ENCODE data around the gene VAV2. TPM values are rescaled to one million over a fixed set of nuclear protein-coding genes. Genes with fewer than 3 reads are reported as not detected.

The VAV2 gene
- total RNA-seq, 1 donor from 2014 or later, result 61.9 TPM

- no peak for TF ChIP-seq CTCF (IDR thresholded peaks at IDR 0.05; ENCODE audit: unreplicated experiment)
- Mint-ChIP-seq H3K27me3 (ENCODE audit: low read depth) (no peaks in the 10 kb centered on the region), H3K27ac (no peak overlapping the region), H3K9me3 (no peaks in the 10 kb centered on the region), H3K4me1 (peaks cover 7% of the 10 kb centered on the region), H3K36me3 (peaks cover 7% of the 10 kb centered on the region), H3K4me3 (no peak overlapping the region)
- no peak for DNase-seq (ENCODE audit: low spot score in 2 of 2, unreplicated experiment in 2 of 2)
These were observed 179.9 kb downstream of the VAV2 start for GRCh38 chr9:133812077-133812868.

- Mint-ChIP-seq H3K4me1 (peaks cover 7% of the 10 kb centered on the region), H3K4me3 (no peak overlapping the region), H3K9me3 (no peaks in the 10 kb centered on the region), H3K27me3 (ENCODE audit: low read depth) (no peaks in the 10 kb centered on the region), H3K36me3 (peaks cover 5% of the 10 kb centered on the region), H3K27ac (no peak overlapping the region)
- DNase-seq (ENCODE audit: low spot score in 2 of 2, unreplicated experiment in 2 of 2), result no peak
- TF ChIP-seq CTCF (IDR thresholded peaks at IDR 0.05; ENCODE audit: unreplicated experiment), result no peak
These were observed 180.7 kb downstream of the VAV2 start for GRCh38 chr9:133811471-133811870.

GRCh38 chr9:133810556-133811195 lies 181.4 kb downstream of the VAV2 start:
- DNase-seq (ENCODE audit: low spot score in 2 of 2, unreplicated experiment in 2 of 2), result no peak
- Mint-ChIP-seq H3K27me3 (ENCODE audit: low read depth) (no peaks in the 10 kb centered on the region), H3K27ac (no peak overlapping the region), H3K4me1 (peaks cover 7% of the 10 kb centered on the region), H3K36me3 (peaks cover 1% of the 10 kb centered on the region), H3K4me3 (no peak overlapping the region), H3K9me3 (no peaks in the 10 kb centered on the region)
- no peak for TF ChIP-seq CTCF (IDR thresholded peaks at IDR 0.05; ENCODE audit: unreplicated experiment)

- Mint-ChIP-seq H3K27ac (no peak overlapping the region), H3K9me3 (no peaks in the 10 kb centered on the region), H3K4me3 (no peak overlapping the region), H3K4me1 (peaks cover 2% of the 10 kb centered on the region), H3K36me3 (peaks cover 1% of the 10 kb centered on the region), H3K27me3 (ENCODE audit: low read depth) (no peaks in the 10 kb centered on the region)
- TF ChIP-seq CTCF (IDR thresholded peaks at IDR 0.05; ENCODE audit: unreplicated experiment), result no peak
- no peak for DNase-seq (ENCODE audit: low spot score in 2 of 2, unreplicated experiment in 2 of 2)
These were observed 182.8 kb downstream of the VAV2 start for GRCh38 chr9:133809335-133809734.

GRCh38 chr9:133807818-133808217 lies 184.3 kb downstream of the VAV2 start:
- no peak for DNase-seq (ENCODE audit: low spot score in 2 of 2, unreplicated experiment in 2 of 2)
- H3K9me3 Mint-ChIP-seq, result no peaks in the 10 kb centered on the region
- no peaks in the 10 kb centered on the region for H3K27me3 Mint-ChIP-seq (ENCODE audit: low read depth)
- no peak for TF ChIP-seq CTCF (IDR thresholded peaks at IDR 0.05; ENCODE audit: unreplicated experiment)
- no peak overlapping the region for H3K27ac Mint-ChIP-seq
- peaks cover 1% of the 10 kb centered on the region for H3K36me3 Mint-ChIP-seq
- H3K4me3 Mint-ChIP-seq, result no peak overlapping the region
- peaks cover 4% of the 10 kb centered on the region for H3K4me1 Mint-ChIP-seq

Data from mesothelial cell of epicardium (in vitro differentiated cells).